Keratinocyte (primary cell): ENCODE results near the gene SMIM3. TPM values are rescaled to one million over a fixed set of nuclear protein-coding genes. Genes with fewer than 3 reads are reported as not detected.

Experiments used
- DNase-seq: peaks from one replicate; pipeline ENCODE4 v3.0.0-alpha.2; 2011; ENCODE audit warnings: low read depth, missing footprints, low spot score
- FAIRE-seq: peaks from 2 replicates; lab custom pipeline; 2011; peaks lifted over from hg19 to GRCh38; lab: Jason Lieb, UNC
- H2AFZ ChIP-seq: 2 replicates; pipeline ENCODE4 v1.6.0; 2012; ENCODE audit warnings: low read length, control low read depth, inconsistent platforms; ENCODE audit not compliant: control insufficient read depth
- H3K27ac ChIP-seq: 2 replicates; pipeline ENCODE4 v1.5.1; 2011; ENCODE audit warnings: low read length; ENCODE audit not compliant: control insufficient read depth, insufficient read depth
- H3K27me3 ChIP-seq: 3 replicates; pipeline ENCODE4 v1.6.0; 2011; ENCODE audit warnings: low read length; ENCODE audit not compliant: control insufficient read depth, insufficient read depth; ENCODE audit errors: extremely low read depth
- H3K36me3 ChIP-seq, 2 experiments: 2 replicates in 1 of 2; 3 replicates in 1 of 2; pipeline ENCODE4 v1.5.1; 2011; ENCODE audit warnings: low read length in 2 of 2, mild to moderate bottlenecking in 1 of 2; ENCODE audit not compliant: control insufficient read depth in 2 of 2, insufficient read depth in 2 of 2; ENCODE audit errors: extremely low read depth in 1 of 2
- H3K4me1 ChIP-seq: 3 replicates; pipeline ENCODE4 v1.5.1; 2011; ENCODE audit warnings: low read length; ENCODE audit not compliant: control insufficient read depth, insufficient read depth; ENCODE audit errors: extremely low read depth
- H3K4me2 ChIP-seq: 3 replicates; pipeline ENCODE4 v1.6.0; 2011; ENCODE audit warnings: low read depth, low read length; ENCODE audit not compliant: control insufficient read depth, insufficient read depth; ENCODE audit errors: extremely low read depth
- H3K4me3 ChIP-seq, 3 experiments: fragments of 200-600 bp in 1 of 3; sonication (generic) in 1 of 3; 2 replicates in 2 of 3; 3 replicates in 1 of 3; pipeline ENCODE4 v1.5.1; 2011 to 2016; ENCODE audit warnings: low read length in 3 of 3, mild to moderate bottlenecking in 3 of 3, control low read depth in 2 of 3, inconsistent platforms in 1 of 3, low read depth in 1 of 3, mixed read lengths in 1 of 3, mixed run types in 1 of 3, moderate library complexity in 1 of 3; ENCODE audit not compliant: control insufficient read depth in 2 of 3, insufficient read depth in 2 of 3; ENCODE audit errors: extremely low read depth in 1 of 3
- H3K79me2 ChIP-seq: 2 replicates; pipeline ENCODE4 v1.6.0; 2012; ENCODE audit warnings: low read length; ENCODE audit not compliant: control insufficient read depth, insufficient read depth
- H3K9ac ChIP-seq: 3 replicates; pipeline ENCODE4 v1.6.0; 2011; ENCODE audit warnings: low read length; ENCODE audit not compliant: control insufficient read depth, insufficient read depth; ENCODE audit errors: extremely low read depth
- H3K9me1 ChIP-seq: 3 replicates; pipeline ENCODE4 v1.6.0; 2011; ENCODE audit warnings: low read length; ENCODE audit not compliant: control insufficient read depth, insufficient read depth; ENCODE audit errors: extremely low read depth
- H3K9me3 ChIP-seq: 2 replicates; pipeline ENCODE4 v1.5.1; 2012; ENCODE audit warnings: low read depth, low read length; ENCODE audit not compliant: control insufficient read depth
- H4K20me1 ChIP-seq: 3 replicates; pipeline ENCODE4 v1.6.0; 2011; ENCODE audit warnings: low read length; ENCODE audit not compliant: control insufficient read depth, insufficient read depth; ENCODE audit errors: extremely low read depth
- EZH2 ChIP-seq: IDR thresholded peaks from one replicate; pipeline ENCODE4 v1.6.1; 2012; ENCODE audit warnings: inconsistent platforms, mild to moderate bottlenecking, low read length, moderate library complexity
- dilution Hi-C: fragments of 300-500 bp; cut with MboI; formaldehyde crosslinking; loops from one replicate; pipeline ENCODE4 v1.7.0; 2020; ENCODE audit warnings: low sequenced_read_pairs; ENCODE audit not compliant: extremely low pct_ligation_motif_present
- polyA minus RNA-seq, 3 experiments: library from RNA; depleted of rRNA, polyadenylated mRNA; stranded (reverse); fragments of >200 nt; gene quantifications; 1 replicate in 1 of 3; 2 replicates in 1 of 3; 3 replicates in 1 of 3; pipeline ENCODE4 v1.2.3, GENCODE V29; 2011
- polyA plus RNA-seq, 5 experiments: library from polyadenylated mRNA; depleted of rRNA in 3 of 5; stranded (reverse) in 3 of 5; stranded (forward) in 1 of 5; unstranded in 1 of 5; fragments of >200 nt; gene quantifications; 1 replicate in 1 of 5; 2 replicates in 3 of 5; 3 replicates in 1 of 5; pipeline versions ENCODE4 v1.2.1 to v1.2.3, GENCODE V29; 2011 to 2012; ENCODE audit warnings: missing spikeins in 2 of 5, low read depth in 1 of 5, low replicate concordance in 1 of 5
- TF ChIP-seq, protein P1 (sequence below), 3 experiments: IDR thresholded peaks in 1 of 3; conservative IDR thresholded peaks in 1 of 3; optimal IDR thresholded peaks in 1 of 3; 2 replicates in 2 of 3; 3 replicates in 1 of 3; pipeline versions ENCODE3 to v1.5.1; 2011; ENCODE audit warnings: low read length in 3 of 3, mild to moderate bottlenecking in 3 of 3, moderate library complexity in 2 of 3, control low read depth in 1 of 3, inconsistent platforms in 1 of 3; ENCODE audit not compliant: insufficient read depth in 2 of 3; ENCODE audit errors: extremely low read depth in 1 of 3

Gene SMIM3, protein sequence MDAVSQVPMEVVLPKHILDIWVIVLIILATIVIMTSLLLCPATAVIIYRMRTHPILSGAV
- 21.1 to 37.0 TPM (median 29.7 TPM) in 3 replicates for polyA plus RNA-seq
- 18.5 TPM for polyA plus RNA-seq (2011; ENCODE audit: low read depth)
- polyA plus RNA-seq (2011; cell fraction: cytosol; rRNA removed) = 32.6 and 36.5 TPM in 2 replicates
- 15.8 and 17.0 TPM in 2 replicates for polyA plus RNA-seq (2011; cell fraction: nucleus; rRNA removed)
- polyA plus RNA-seq (2012; ENCODE audit: low replicate concordance) = 19.2 TPM in 2 replicates
- polyA minus RNA-seq = 11.4 to 14.1 TPM (median 12.1 TPM) in 3 replicates
- 12.9 TPM for polyA minus RNA-seq (2011; cell fraction: cytosol; rRNA and poly(A)+ RNA removed)
- polyA minus RNA-seq (2011; cell fraction: nucleus; rRNA and poly(A)+ RNA removed) = 3.0 and 4.4 TPM in 2 replicates

DNA sequence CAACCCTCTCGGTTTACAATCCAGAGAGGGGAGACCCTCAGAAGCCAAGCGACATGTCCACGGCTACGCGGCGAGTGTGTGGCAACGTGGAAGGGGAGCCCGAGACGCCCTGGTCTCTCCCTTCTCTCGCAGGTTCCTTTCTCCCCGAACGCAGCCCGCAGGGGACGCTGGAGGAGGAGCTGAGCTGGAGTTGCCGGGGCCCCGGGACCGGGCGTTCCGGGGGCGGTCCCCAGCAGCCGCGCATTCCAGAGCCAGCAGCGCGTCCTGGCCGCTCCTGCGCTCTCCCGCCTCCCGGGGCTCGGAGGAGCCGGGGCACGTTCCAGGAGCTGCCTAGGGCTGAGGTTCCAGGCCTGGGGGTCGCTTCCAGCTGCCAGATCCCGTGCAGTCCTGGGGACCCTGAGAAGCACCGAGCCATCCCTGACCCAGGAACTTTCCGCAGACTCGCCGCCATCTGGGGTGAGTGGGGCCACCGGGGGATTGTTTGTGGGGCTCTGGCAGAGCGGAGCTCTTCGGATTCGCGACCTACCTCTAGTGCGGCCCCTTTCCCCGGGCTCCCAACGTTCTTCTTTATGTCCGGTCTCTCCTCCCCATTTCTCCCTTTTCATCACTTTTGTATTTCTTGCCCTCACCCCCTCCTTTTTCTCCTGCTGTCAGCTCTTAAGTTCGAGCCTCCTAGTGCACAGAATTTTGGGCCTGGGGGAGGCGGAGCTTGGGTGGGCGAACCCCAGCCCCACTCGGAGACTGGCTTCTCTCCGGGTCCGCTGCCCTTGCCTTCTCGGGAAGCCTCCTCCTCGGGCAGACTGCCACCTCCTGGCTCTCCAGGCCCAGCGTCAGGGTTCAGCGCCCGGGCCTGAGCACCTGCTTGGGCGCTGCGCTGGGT lies at the start of gene SMIM3:
TSS of gene SMIM3 (plus strand) at position 241 of the 880 bp plus-strand sequence. CDS start 16,684 bp downstream, outside the sequence.
- no peak for DNase-seq
- TF ChIP-seq, protein P1, sequence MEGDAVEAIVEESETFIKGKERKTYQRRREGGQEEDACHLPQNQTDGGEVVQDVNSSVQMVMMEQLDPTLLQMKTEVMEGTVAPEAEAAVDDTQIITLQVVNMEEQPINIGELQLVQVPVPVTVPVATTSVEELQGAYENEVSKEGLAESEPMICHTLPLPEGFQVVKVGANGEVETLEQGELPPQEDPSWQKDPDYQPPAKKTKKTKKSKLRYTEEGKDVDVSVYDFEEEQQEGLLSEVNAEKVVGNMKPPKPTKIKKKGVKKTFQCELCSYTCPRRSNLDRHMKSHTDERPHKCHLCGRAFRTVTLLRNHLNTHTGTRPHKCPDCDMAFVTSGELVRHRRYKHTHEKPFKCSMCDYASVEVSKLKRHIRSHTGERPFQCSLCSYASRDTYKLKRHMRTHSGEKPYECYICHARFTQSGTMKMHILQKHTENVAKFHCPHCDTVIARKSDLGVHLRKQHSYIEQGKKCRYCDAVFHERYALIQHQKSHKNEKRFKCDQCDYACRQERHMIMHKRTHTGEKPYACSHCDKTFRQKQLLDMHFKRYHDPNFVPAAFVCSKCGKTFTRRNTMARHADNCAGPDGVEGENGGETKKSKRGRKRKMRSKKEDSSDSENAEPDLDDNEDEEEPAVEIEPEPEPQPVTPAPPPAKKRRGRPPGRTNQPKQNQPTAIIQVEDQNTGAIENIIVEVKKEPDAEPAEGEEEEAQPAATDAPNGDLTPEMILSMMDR (optimal IDR thresholded peaks at IDR 0.05 in 1 of 3, IDR thresholded peaks at IDR 0.05 in 1 of 3, conservative IDR thresholded peaks at IDR 0.05 in 1 of 3; ENCODE audit: extremely low read depth in 1 of 3, insufficient read depth in 2 of 3, low read length in 3 of 3) = peak; percentile 45 to 70 (median 66)
- TF ChIP-seq EZH2 = no peak
- Histone ChIP-seq H3K36me3 (peaks cover 0 to 4% of the 10 kb centered on the region in 2 experiments), H3K27ac (peak within 1 kb of the TSS; percentile 75), H3K9ac (peak within 1 kb of the TSS; percentile 92), H2AFZ (peak within 1 kb of the TSS; percentile 93), H3K4me1 (peaks cover 54% of the 10 kb centered on the region), H4K20me1 (no peaks in the 10 kb centered on the region), H3K9me1 (peaks cover 6% of the 10 kb centered on the region), H3K4me3 (peak within 1 kb of the TSS; percentile 72 to 88 (median 83)), H3K9me3 (no peaks in the 10 kb centered on the region), H3K4me2 (peak within 1 kb of the TSS; percentile 88), H3K27me3 (no peaks in the 10 kb centered on the region), H3K79me2 (peaks cover 29% of the 10 kb centered on the region)
- dilution Hi-C loops = no loop called here
- FAIRE-seq = no peak

DNA sequence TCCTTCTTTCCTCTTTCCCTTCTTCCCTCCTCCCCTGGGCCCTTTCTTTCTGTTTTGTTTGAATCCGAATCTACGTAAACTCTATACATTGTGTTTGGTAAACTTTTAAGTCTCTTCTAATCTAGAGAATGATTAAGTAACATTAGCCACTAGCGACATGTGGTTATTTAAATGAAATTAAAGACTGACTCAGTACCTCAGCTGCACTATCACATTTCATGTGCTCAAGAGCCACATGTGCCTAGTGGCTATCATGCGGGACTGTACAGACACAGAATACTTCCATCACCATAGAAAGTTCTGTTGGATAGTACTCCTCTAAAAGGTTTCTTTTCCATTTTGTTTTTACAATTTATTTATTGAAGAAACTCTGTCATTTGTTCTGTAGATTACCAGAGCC lies 48.7 kb upstream of the SMIM3 start:
- H3K4me1 ChIP-seq = no peaks in the 10 kb centered on the region
- H3K27ac ChIP-seq = no peak overlapping the region
- H3K9ac ChIP-seq = no peak overlapping the region
- no peak overlapping the region for H3K4me3 ChIP-seq
- no peaks in the 10 kb centered on the region for H3K27me3 ChIP-seq
- H3K9me3 ChIP-seq = no peaks in the 10 kb centered on the region
- FAIRE-seq (no peak), DNase-seq (no peak)
- TF ChIP-seq, protein P1 (optimal IDR thresholded peaks at IDR 0.05 in 1 of 3, IDR thresholded peaks at IDR 0.05 in 1 of 3, conservative IDR thresholded peaks at IDR 0.05 in 1 of 3; ENCODE audit: extremely low read depth in 1 of 3, insufficient read depth in 2 of 3, low read length in 3 of 3) = no peak
- no peak for TF ChIP-seq EZH2
- H2AFZ ChIP-seq = no peak overlapping the region
- dilution Hi-C loops = no loop called here
- H3K4me2 ChIP-seq = no peak overlapping the region
- peaks cover 11 to 12% of the 10 kb centered on the region in 2 experiments for H3K36me3 ChIP-seq
- H3K9me1 ChIP-seq = no peaks in the 10 kb centered on the region
- peaks cover 6% of the 10 kb centered on the region for H3K79me2 ChIP-seq
- no peaks in the 10 kb centered on the region for H4K20me1 ChIP-seq
